ENCODE data around the gene TGFB1. TPM values are rescaled to one million over a fixed set of nuclear protein-coding genes. Genes with fewer than 3 reads are reported as not detected.

Gene TGFB1
- total and polyA plus RNA-seq, 9 of the 15 experiments (the other 6 are each of a cell fraction or from before 2014, with no cell fraction given), result 0.24 to 159 (median 17.2) TPM

DNA sequence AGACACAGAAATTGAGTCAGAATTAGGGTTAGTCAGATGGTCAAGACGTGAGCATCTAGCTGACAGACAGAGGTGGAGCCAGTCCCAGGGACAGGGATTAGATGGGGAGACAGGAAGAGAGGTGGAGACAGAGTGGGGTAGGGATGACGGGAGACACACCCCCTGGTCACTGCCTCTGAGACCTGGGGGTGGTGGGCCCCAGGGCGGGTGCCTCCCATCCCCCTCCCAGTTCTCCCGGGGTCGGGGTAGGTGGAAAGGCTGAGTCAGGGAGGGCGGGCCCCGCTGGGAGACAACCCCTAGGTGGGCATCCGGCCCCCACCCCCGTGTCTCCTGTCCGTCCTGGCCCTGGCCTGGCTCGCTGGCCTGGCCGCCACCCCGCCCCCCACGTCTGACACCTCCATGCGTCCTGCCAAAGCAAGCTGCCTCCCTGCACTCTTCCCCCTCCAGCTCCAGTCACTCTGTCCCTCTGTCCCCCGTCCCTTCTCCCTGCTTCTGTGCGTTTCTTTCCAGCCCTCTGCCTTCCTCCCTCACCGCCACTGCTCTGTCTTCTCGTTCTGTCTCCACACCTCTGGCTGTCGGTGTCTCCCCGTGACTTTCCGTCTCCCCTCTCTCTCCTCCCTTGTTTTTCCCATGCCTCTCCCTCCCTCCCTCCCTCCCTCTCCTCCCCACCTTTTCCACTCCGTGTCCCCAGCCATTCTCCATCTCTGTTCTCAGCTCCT is 28.6 kb downstream of the TGFB1 start (continued):
- TF ChIP-seq, protein P1, sequence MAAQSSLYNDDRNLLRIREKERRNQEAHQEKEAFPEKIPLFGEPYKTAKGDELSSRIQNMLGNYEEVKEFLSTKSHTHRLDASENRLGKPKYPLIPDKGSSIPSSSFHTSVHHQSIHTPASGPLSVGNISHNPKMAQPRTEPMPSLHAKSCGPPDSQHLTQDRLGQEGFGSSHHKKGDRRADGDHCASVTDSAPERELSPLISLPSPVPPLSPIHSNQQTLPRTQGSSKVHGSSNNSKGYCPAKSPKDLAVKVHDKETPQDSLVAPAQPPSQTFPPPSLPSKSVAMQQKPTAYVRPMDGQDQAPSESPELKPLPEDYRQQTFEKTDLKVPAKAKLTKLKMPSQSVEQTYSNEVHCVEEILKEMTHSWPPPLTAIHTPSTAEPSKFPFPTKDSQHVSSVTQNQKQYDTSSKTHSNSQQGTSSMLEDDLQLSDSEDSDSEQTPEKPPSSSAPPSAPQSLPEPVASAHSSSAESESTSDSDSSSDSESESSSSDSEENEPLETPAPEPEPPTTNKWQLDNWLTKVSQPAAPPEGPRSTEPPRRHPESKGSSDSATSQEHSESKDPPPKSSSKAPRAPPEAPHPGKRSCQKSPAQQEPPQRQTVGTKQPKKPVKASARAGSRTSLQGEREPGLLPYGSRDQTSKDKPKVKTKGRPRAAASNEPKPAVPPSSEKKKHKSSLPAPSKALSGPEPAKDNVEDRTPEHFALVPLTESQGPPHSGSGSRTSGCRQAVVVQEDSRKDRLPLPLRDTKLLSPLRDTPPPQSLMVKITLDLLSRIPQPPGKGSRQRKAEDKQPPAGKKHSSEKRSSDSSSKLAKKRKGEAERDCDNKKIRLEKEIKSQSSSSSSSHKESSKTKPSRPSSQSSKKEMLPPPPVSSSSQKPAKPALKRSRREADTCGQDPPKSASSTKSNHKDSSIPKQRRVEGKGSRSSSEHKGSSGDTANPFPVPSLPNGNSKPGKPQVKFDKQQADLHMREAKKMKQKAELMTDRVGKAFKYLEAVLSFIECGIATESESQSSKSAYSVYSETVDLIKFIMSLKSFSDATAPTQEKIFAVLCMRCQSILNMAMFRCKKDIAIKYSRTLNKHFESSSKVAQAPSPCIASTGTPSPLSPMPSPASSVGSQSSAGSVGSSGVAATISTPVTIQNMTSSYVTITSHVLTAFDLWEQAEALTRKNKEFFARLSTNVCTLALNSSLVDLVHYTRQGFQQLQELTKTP (IDR thresholded peaks at IDR 0.05; ENCODE audit: low read depth in 1 of 2, partially characterized antibody in 2 of 2), result peak in 1 of 2 experiments; percentile 8
- no peak for TF ChIP-seq ESRRA (IDR thresholded peaks at IDR 0.05; ENCODE audit: borderline replicate concordance, low read depth)
- TF ChIP-seq RB1 (IDR thresholded peaks at IDR 0.05; ENCODE audit: low read depth), result no peak
- TF ChIP-seq ZBTB2 (IDR thresholded peaks at IDR 0.05), result 0 out of 2 replicates have a peak, but pooled peaks have one; percentile 39
- peak; percentile 62; the same call in 1 of the 2 replicates for TF ChIP-seq HLTF (IDR thresholded peaks at IDR 0.05)
- TF ChIP-seq NR2C2 (CRISPR knock-in tag; IDR thresholded peaks at IDR 0.05), result no peak
- TF ChIP-seq NR2C2 (tag; IDR thresholded peaks at IDR 0.05), result no peak
- no peak for TF ChIP-seq ZNF785 (CRISPR knock-in tag; IDR thresholded peaks at IDR 0.05)
- no peak for TF ChIP-seq TCF15 (CRISPR knock-in tag; IDR thresholded peaks at IDR 0.05)
- TF ChIP-seq KAT2B (IDR thresholded peaks at IDR 0.05; ENCODE audit: low read depth, low read length), result no peak
- no peak for TF ChIP-seq GTF2E2 (tag; IDR thresholded peaks at IDR 0.05)
- TF ChIP-seq CREM (IDR thresholded peaks at IDR 0.05; ENCODE audit: low read depth), result peak; percentile 50; the same call in 1 of the 2 replicates
- TF ChIP-seq SMARCA4 (IDR thresholded peaks at IDR 0.05), result 0 out of 2 replicates have a peak, but pooled peaks have one; percentile 28
- TF ChIP-seq, protein P2, sequence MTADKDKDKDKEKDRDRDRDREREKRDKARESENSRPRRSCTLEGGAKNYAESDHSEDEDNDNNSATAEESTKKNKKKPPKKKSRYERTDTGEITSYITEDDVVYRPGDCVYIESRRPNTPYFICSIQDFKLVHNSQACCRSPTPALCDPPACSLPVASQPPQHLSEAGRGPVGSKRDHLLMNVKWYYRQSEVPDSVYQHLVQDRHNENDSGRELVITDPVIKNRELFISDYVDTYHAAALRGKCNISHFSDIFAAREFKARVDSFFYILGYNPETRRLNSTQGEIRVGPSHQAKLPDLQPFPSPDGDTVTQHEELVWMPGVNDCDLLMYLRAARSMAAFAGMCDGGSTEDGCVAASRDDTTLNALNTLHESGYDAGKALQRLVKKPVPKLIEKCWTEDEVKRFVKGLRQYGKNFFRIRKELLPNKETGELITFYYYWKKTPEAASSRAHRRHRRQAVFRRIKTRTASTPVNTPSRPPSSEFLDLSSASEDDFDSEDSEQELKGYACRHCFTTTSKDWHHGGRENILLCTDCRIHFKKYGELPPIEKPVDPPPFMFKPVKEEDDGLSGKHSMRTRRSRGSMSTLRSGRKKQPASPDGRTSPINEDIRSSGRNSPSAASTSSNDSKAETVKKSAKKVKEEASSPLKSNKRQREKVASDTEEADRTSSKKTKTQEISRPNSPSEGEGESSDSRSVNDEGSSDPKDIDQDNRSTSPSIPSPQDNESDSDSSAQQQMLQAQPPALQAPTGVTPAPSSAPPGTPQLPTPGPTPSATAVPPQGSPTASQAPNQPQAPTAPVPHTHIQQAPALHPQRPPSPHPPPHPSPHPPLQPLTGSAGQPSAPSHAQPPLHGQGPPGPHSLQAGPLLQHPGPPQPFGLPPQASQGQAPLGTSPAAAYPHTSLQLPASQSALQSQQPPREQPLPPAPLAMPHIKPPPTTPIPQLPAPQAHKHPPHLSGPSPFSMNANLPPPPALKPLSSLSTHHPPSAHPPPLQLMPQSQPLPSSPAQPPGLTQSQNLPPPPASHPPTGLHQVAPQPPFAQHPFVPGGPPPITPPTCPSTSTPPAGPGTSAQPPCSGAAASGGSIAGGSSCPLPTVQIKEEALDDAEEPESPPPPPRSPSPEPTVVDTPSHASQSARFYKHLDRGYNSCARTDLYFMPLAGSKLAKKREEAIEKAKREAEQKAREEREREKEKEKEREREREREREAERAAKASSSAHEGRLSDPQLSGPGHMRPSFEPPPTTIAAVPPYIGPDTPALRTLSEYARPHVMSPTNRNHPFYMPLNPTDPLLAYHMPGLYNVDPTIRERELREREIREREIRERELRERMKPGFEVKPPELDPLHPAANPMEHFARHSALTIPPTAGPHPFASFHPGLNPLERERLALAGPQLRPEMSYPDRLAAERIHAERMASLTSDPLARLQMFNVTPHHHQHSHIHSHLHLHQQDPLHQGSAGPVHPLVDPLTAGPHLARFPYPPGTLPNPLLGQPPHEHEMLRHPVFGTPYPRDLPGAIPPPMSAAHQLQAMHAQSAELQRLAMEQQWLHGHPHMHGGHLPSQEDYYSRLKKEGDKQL (CRISPR knock-in tag; IDR thresholded peaks at IDR 0.05; ENCODE audit: borderline replicate concordance), result no peak
